Germinal center (tissue), 1 donor: ENCODE data around the gene ATPAF1.

Source experiments
- DNase-seq: peaks from one replicate; pipeline ENCODE4 v3.0.0; 2012; ENCODE audit warnings: mixed read lengths, low spot score

The ATPAF1 gene

DNA sequence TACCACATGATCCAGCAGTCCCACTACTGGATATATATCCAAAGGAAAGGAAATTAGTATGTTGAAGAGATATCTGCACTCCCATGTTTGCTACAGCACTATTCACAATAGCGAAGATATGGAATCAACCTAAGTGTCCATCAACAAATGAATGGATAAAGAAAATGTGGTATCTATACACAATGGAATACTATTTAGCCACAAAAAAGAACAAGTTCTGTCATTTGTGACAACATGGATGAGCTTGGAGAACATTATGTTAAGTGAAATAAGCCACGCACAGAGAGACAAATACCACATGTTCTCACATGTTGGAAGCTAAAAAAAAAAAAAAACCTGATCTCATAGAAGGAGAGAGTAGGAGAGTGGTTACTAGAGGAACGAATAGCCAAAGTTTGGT, 17.7 kb downstream of the ATPAF1 start:
- DNase-seq: no peak

DNA sequence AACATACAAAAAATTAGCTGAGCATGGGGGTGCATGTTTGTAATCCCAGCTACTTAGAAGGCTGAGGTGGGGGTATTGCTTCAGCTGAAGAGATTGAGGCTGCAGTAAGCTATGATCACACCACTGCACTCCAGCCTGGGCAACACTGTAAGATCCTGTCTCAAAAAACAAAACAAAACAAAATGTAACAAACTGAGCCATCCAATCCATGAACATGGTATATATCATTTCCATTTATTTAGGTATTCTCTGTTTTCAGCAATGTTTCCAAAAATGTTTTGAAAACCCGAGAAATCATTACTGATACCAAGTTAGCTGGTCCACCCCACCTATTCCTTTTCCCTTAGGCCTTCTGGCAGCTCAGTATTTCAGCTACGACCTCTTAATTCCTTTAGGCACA, 18.4 kb downstream of the ATPAF1 start:
- DNase-seq: no peak

DNA sequence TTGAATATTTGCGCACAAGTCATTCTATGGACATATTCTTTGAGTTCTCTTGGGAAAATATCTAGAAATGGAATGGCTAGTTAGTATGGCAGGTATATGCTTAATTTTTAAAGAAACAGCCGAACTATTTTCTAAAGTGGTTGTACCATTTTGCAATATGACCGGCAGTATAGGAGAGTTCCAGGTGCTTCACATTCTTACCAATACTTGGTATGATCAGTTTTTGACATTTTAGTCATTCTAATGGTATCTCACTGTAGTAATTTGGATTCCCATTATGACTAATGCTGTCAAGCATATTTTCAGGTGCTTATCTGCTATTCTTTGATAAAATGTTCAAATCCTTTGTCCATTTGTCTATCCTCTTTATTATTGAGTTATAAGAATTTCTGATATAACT, 20.6 kb downstream of the ATPAF1 start:
- DNase-seq: no peak

DNA sequence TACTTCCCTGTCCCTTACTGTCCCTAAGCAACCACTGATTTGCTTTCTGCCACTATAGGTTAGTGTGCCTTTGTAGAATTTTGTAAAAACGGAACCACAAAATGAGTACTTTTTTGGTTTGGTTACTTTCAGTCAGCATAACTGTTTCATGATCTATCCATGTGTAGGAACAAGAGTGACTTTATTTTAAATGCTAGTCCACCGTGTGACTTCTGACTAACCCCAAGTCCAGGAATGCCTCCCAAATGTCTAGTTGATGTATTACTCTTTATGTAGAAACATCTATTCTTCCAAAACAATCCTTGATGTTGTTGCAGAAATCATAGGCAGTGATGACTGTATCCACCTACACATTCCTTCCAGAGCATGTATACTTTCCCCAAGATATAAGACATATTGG, 21.3 kb downstream of the ATPAF1 start:
- DNase-seq: no peak

DNA sequence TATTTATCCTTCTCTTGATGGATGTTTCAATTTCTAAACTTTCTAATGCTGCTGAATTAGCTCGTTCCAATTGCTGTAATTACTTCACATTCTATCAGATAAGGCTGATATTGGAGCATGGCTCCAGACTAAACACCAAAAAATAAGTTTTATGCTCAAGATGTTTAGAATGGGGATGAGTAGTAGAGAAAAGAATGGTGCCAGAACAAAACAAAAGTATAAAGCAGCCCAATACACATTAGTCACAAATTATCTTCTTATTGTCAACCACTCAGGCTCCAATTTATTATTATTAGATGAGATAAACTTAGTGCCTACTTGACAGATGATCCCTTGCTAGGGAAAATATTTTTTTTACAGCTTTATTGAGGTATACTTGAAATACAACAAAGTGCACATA, 21.8 kb downstream of the ATPAF1 start:
- no peak for DNase-seq

DNA sequence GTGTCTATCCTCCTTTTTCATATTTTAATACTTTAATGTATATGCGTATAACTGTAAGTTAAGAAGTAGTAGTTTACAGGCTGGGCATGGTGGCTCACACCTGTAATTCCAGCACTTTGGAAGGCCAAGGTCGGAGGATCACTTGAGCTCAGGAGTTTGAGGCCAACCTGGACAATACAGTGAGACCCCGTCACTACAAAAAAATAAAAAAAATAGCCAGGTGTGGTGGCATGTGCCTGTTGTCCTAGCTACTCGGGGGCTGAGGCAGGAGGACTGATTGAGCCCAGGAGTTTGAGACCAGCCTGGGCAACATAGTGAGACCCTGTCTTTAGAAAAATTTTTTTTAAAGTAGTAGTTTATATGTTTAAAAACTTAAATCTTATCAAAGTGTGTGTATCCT, 22.3 kb downstream of the ATPAF1 start:
- DNase-seq: no peak

DNA sequence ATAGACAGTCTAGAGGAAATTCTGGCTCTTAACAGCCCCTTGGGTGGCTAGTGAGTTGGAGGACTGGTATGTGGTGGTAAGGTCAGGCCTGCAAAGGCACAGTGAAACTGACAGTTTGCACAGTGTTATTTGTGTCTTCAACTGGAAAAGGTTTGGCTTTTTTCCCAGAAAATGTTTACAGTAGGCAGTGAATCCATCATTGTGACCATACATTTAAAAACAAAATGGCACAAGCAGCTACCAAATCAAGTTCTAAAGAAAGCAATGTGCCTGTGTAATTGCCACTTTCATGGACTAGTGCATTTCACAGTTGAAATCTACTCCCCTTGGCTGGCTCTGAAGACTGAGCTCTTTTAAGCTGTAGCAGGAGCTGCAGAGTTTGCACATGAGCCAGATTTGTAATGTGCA, 24.8 kb downstream of the ATPAF1 start:
- DNase-seq: no peak

DNA sequence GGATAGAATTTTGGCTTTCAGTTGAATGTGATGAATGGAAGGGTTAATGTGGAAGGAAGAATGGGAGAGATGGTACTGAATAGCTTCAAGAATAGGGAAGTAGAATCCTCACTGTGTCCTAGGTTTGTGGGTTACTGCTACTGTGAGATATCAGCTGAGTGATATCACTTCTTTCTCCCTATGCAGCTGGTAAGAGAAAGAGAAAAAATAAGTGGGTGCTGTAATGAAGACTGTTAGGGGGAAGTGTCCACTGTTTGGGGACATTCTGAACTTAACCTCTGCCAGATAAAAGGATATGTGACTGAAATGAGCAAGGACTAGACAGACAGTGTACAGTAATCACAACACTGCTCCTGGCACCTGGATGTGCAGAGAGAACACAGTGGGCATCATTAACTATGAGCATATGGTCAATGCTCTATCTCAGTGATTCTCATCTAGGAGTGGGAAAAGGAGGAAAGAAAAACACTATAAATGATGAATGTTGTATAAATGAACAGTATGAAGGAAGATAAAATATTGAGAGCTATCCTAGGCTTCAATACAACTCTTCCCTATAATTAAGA, 26.0 kb downstream of the ATPAF1 start:
- DNase-seq: no peak

DNA sequence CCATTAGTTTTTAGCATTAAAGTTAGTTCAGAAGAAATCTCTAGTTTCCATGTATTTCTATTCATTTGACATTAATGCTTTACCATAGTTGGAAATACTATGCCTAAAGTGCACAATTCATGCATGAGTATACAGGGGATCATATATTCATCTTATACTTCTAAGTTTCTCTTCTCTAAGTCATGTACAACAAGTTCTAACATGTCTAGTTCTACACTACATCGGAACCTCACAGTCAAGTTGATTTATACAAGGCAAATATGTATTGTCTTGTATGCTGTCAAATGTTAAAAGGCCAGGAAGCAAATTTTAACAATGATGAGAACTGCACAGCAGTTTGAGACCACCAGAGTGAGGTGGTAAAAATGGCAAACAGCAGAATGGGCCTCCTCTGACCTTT, 28.6 kb downstream of the ATPAF1 start:
- no peak for DNase-seq

DNA sequence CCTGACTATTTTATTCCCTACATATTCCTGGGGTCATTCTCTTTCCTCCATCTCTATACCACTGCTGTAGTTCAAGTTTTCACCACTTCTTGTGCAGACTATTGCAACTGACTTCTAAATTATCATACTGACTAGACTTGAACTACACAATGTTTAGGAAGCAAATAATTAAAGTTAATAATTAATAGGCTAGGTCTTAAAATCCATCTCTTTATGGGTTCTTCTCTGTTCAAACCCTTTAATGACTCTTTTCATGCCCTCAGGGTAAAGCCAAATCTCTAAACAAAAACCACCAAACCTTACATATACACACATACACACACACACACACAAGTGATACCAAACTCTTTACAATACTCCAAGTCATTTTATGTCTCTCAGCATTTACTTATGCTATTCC, 29.2 kb downstream of the ATPAF1 start:
- no peak for DNase-seq

DNA sequence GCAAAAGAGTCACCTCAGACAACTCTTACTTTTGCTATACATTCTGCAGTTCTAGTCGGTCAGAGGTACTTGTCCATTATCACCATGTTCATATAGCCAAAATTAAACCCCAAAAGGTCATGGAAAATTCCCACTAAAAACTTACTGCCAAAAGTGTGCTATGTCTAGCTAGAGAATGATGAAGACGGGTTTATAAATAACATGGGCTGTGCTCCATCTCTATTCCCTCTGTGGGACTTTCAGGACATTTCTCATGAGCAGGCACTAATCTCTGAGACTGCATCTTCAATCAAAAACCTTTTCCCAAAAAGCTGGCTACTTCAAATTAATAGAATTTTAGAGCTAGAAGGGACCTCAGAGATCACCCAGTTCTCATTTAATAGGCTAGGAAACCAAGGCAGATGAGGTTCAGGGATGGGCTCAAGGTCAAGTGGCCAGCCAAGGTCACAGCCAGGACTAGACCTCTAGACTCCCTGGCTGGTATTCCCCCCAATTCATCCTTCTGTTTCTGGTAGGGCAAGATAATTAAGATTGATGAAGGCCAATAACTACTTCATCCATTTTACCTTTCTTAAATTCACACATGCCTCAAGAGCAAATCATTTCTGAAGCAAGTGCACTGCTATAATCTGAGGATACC, 30.6 kb downstream of the ATPAF1 start:
- DNase-seq: no peak

DNA sequence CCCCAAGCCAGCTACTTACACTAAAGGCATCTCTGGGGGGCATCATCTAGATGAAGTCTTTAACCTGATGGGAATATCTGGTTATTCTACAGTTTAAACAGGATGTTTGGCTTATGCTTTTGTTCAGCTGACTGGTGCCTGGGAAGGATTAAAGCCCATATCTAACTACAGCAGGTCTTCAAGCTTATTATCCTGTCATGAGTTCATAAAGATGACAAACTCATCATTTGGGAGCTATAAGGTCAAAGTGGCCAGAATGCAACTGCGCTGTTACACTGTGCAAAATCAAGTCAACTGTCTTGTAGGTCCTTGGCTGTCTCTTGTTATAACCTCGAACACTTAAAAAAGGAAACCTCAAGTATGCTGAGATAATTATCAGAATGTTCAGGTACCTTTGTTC, 33.0 kb downstream of the ATPAF1 start:
- no peak for DNase-seq

DNA sequence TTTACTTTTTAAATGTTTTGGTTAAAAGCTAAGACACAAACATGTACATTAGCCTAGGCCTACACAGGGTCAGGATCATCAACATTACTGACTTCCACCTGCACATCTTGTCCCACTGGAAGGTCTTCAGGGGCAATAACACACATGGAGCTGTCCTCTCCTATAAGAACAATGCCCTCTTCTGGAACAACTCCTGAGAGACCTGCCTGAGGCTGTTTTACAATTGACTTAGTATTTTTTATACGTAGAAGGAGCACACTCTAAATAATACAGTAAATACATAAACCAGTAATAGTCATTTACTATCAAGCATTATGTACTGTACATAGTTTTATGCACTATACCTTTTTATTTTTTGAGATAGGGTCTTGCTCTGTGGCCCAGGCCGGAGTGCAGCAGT, 37.4 kb downstream of the ATPAF1 start:
- no peak for DNase-seq

DNA sequence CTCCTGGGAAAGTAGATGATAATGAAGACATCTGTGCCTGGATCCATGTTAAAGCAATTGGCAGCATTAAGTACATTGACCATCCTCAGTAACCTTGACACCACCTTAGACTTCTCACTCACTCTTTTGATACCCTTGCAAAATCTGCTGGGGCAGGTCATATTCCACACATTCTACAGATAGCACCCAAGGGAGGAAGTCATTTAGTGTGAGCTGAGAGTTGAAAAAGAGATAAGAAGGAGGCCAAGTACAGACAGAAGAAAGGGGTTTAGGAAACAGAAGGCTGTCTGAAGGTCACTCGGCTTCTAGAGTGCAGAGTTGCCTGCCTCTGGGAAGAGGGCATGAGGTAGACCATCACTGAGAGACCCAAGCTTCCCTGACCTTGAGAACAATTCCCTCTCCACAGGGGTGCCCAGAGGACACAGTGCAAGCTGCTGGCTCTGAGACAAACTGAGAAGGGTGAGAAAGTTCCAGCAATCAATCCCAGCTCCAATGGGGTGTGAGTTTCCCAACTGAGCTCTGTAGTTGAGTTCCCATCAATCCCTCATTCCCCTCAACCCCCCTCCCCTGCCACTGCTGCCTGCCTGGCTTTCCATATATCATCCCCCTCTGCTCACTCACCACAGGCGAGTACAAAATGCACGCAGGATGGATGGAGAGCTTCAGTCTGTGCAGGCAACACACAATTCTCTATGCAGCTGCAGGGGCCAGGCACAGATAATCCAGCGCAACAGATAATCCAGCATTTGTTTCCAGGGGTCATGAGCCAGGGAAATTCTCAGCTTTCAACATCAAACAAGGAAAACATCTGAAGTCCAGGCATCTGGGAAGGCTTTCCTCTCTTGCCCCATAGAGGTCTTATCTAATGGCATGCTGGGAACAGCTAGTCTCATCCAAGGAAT, 44.2 kb downstream of the ATPAF1 start:
- DNase-seq: no peak

DNA sequence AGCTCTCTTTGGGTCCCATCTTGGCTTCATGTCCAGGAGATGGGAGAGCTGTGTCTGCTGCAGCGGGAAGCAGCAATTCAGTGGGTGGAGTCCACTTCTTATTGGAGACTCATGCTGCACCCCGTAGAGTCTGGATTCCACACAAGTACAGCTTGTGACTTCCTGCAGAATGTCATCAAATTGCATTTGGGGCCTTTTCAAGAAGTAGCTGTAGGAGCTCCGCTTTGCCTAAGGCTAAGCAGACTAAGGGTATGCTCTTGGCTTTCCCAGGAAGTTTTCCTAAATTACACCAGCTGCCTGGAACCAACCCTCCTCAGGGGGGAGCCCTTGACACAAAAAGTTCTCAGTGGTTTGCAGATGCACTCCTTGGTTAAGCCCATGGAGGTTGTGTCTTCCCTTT, 45.8 kb downstream of the ATPAF1 start:
- DNase-seq: no peak

DNA sequence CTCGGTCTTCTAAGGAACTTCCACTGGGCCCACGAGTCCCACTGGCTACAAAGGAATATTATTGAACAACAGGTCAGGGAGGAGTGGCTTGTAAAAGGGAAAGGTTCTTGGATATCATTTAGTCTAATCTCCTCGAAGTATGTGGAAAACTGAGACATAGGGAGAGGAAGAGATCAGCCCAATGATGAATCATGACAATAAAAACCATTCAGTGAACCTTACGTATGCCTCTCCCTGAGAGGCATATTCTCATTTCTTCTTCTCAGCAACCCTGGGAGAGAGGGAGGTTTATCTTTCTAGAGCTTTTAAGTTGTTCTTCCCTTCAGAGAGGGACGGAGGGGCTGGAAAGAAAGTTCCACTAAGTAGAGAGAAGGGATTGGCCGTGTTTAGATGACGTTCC, 46.2 kb downstream of the ATPAF1 start:
- no peak for DNase-seq

DNA sequence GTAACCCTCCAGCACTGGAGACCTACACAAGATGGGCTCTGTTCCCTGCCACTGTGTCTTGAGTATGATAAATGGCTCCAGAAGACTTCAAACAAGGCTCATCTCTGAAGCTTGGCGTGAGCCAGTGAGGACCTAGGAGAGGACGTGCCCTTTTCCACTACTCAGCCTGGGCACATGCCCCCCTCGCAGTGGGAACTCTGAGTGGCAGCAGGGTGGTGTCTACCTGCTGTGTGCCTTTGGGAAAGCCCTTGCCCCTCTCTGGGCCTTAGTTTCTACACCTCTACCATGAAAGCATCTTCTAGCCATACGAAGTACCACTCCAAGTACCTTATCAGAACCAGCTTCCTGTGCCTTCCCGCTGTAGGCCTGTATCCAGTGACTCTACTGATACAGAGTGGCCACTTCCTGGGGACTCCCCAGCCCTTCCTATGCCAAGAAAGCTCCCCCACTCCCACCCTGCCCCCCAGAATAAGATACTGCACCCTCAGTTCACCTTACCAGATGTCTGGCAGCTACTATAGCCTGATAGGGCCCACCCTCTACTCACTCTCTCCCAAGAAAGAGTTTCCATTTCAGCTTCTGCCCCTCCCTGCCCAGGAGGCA, 48.4 kb downstream of the ATPAF1 start:
- no peak for DNase-seq

DNA sequence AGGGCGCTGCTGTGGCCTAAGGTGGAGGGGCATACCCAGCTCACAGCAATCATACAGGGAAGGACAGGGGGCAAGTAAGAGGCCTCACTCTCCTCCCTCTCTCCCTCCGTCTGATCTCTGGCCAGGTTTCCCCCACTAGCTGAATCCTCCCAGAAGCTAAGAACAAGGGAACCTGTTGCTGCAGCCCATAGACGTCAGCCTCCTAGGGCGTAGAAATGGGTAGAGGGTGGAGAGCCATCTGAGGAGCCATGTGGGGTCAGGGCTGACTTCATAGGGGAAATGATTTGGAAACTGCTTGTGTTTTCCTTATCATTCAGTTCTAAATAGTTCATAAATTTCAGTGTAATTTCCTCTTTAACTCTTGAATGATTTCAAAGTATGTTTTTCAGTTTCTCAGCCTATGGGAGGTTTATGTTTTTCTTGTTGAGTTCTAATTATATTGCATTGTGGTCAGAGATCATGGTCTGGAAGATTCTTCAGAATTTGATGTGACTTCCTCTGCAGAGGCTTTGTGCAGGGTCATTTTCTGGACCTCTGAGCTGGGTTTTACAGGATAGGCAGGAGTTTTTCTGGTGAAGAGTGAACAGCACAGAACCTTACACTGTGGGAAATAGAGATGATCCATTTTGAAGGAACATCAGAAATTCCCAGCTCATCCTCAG, 49.3 kb downstream of the ATPAF1 start:
- DNase-seq: no peak

DNA sequence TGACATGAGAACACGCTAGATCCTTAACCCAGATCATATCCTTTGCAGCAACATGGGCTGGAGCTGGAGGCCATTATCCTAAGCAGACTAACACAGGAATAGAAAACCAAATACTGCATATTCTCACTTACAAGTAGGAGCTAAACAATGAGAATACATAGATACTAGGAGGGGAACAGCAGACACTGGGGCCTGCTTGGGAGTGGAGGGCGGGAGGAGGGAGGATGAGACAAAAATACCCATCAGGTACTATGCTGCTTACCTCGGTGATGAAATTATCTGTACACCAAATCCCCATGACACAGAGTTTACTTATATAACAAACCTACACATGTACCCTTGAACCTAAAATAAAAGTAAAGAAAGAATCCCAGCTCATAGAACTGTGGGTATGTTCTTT, 50.3 kb downstream of the ATPAF1 start:
- DNase-seq: no peak

DNA sequence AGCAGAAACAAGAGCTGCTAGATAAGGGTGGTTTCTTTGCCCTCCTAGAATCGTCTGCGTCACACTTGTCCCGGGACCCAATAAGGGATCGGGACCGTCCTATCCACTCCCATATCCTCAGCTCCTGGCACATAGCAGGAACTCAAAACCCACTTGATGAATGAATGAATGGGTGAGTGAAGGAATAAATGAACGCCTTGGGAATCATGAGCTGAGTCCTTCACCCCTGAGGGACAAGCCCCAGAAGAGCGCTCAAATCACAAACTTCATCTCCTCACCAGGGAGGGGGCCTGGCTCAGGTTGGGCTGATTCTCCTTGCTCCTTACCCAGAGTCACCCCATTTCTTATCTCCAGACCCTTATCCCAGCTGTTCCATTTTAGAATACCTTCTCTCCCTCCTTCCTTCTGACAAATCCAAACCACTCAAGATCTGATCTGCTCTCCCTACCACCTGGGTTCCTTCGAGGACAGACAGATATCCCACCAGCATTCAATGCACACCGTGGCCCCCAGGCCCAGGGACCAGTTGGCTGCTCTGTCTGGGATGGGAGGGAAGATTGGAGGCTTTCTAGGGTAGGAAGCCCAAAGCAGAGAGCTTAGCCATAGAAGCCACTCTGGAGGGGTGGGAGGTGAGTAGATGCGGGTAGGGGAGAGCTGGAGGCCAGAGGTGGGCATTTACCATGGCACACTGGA, 50.9 kb downstream of the ATPAF1 start:
- no peak for DNase-seq

DNA sequence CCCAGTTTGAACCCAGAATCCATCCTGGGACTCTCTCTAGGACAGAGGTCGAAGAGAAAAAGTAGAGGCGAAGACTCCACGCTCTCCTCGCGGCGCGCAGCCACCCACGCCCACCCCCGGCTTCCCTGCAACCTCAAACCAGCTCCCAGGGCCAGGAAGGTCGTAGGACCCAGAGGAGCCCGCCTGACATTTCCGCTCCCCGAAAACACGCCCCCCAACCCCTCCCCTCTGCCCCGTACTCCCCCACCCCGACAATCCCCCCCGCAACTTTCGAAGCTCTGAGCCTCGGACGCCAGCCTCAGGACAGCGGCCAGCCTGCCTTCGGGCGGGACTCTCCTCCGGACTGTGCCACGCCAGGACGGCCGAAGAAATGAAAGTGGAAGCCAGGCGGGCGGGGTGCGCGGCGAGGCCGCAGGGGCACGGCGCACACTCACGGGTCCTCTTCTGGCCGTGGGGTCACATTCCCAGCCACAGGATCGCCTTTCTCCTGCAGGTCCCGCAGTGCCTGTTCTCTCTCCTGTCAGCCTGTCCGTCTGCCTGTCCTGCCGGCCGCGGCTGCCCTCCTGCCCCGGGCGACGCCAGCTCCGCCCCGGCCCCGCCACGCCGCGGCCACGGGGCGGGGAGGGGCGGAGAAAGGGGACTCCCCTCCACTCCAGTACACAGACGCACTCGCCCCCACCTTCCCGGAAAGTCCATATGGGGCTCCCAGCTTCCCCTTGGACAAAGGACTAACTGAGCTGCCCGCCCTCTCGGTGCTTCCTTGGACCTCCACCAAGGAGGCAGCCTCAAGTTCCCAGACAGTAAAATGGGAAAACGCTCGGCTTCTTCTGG, 51.7 kb downstream of the ATPAF1 start, which contains the start of gene MOB3C:
TSS of gene MOB3C (minus strand) at position 535 of the 831 bp plus-strand sequence. CDS start 3,490 bp downstream, outside the sequence.
- peak; percentile 70 for DNase-seq
